ENCODE measurements around the gene BDNF. TPM values are rescaled to one million over a fixed set of nuclear protein-coding genes. Genes with fewer than 3 reads are reported as not detected.

Gene BDNF
- total RNA-seq, 2 donors from 2014 or later, result 0.33 TPM; not detected in 1

DNA sequence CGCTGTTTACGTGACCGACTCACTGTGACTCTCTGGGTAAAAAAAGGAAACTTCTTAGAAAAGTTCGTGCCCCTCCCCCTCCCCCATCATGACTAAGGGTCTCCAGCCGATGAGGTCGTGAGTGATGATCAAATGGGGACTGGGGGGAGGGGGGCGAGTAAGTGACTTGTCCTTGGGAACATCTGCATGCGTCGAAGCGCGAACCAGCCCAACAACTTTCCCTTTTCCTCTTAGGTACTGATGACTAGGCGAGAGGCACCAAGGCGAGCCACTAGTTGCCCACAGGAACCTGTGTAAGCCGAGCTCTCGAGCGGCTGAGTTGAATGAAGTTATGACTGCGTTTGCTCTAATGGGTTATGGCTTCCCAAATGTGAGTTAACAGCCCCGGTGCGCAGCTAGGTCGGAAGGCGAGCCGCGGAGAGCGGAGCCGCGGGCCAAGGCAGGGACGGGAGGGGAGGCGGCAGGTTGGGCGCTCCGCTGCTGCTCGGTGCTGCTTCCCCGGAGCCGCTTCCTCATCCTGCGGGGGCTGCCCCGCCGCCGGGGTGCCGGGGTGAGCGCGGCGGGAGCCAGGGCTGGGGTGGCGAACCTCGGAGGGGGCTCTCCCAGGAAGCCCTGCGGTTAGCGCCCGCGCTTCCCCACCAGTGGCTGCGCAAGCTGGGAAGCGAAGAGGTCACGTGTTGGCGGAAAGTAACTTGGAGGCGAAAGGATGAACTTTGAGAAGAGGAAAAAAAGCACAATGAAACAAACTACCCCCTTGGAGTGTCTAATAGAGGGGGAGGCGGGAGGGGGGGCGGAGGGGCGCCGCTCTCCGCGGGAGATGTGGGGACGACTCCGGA, 22.1 kb upstream of the BDNF start:
- H3K9me3 ChIP-seq (ENCODE audit: control insufficient read depth, low read length), result no peaks in the 10 kb centered on the region
- H3K27me3 ChIP-seq (ENCODE audit: control insufficient read depth, insufficient read depth, low read length, poor library complexity, severe bottlenecking), result peaks cover 96% of the 10 kb centered on the region
- H3K27ac ChIP-seq (ENCODE audit: low read depth, low read length), result no peak overlapping the region
- Mint-ChIP-seq H3K4me1 (peaks cover 12% of the 10 kb centered on the region), H3K27ac (no peak overlapping the region), H3K9me3 (no peaks in the 10 kb centered on the region), H3K27me3 (ENCODE audit: insufficient read depth) (peaks cover 97% of the 10 kb centered on the region), H3K4me3 (peak overlapping the region; percentile 57), H3K36me3 (ENCODE audit: low read depth) (no peaks in the 10 kb centered on the region)
- DNase-seq, result peak; percentile 81
- TF ChIP-seq, protein P1, sequence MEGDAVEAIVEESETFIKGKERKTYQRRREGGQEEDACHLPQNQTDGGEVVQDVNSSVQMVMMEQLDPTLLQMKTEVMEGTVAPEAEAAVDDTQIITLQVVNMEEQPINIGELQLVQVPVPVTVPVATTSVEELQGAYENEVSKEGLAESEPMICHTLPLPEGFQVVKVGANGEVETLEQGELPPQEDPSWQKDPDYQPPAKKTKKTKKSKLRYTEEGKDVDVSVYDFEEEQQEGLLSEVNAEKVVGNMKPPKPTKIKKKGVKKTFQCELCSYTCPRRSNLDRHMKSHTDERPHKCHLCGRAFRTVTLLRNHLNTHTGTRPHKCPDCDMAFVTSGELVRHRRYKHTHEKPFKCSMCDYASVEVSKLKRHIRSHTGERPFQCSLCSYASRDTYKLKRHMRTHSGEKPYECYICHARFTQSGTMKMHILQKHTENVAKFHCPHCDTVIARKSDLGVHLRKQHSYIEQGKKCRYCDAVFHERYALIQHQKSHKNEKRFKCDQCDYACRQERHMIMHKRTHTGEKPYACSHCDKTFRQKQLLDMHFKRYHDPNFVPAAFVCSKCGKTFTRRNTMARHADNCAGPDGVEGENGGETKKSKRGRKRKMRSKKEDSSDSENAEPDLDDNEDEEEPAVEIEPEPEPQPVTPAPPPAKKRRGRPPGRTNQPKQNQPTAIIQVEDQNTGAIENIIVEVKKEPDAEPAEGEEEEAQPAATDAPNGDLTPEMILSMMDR (conservative IDR thresholded peaks at IDR 0.05), result no peak
- H3K36me3 ChIP-seq (ENCODE audit: control insufficient read depth, insufficient read depth, low read length), result no peaks in the 10 kb centered on the region
- 0% methylated on average over 6 to 58 of the region's 60 CpGs for WGBS, 2 experiments (ENCODE audit: insufficient coverage in 1 of 2, insufficient read length in 1 of 2)
- peak overlapping the region; percentile 77 for H3K4me3 ChIP-seq (ENCODE audit: low read length)
- H3K9ac ChIP-seq (ENCODE audit: extremely low read depth, low read length, poor library complexity, severe bottlenecking), result no peak overlapping the region
- H3K4me1 ChIP-seq (ENCODE audit: control insufficient read depth, insufficient read depth, low read length), result peaks cover 4% of the 10 kb centered on the region

DNA sequence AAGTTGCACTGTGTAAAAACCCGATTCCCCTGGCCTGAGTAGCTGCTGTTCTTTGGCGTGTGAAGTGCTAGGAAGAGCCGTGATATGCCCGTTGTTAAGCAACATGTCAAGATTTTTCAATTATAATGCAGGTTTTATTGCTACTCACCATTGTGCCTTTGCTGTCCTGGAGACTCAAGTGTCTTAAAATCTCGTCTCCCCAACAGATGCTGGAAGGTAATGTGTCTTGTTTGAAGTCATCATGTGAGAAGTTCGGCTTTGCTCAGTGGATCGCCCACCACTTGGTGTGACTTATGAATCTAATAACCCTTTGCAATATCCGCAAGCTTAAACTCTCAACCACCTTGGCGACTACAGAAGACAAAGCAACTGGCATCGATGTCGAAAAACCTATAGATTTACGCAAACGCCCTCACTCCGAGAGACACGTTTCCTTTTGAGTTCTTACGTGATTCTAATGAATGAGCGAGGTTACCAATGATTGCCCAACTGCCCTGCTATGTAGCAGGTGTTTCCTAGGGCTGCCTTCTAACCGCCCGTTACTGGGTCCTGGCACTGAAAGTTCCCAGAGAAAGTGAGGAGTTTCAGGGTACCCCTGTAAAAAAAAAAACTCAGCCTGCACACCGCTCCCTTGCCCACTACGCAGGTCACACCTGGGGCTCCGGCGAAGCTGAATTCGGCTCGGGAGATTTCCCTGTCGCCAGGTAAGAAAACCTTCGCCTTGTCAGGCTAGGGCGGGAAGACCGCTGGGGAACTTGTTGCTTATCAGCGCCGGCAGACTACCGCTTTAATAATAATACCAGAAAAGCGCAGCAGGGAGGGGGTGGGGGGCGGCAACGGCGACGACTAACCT, 21.2 kb upstream of the BDNF start:
- H3K9me3 Mint-ChIP-seq, result no peaks in the 10 kb centered on the region
- TF ChIP-seq, protein P1 (conservative IDR thresholded peaks at IDR 0.05), result no peak
- no peaks in the 10 kb centered on the region for H3K36me3 Mint-ChIP-seq (ENCODE audit: low read depth)
- peaks cover 12% of the 10 kb centered on the region for H3K4me1 Mint-ChIP-seq
- DNase-seq, result no peak
- peak overlapping the region; percentile 77 for H3K4me3 ChIP-seq (ENCODE audit: low read length)
- no peaks in the 10 kb centered on the region for H3K36me3 ChIP-seq (ENCODE audit: control insufficient read depth, insufficient read depth, low read length)
- H3K27me3 Mint-ChIP-seq (ENCODE audit: insufficient read depth), result peaks cover 96% of the 10 kb centered on the region
- peaks cover 96% of the 10 kb centered on the region for H3K27me3 ChIP-seq (ENCODE audit: control insufficient read depth, insufficient read depth, low read length, poor library complexity, severe bottlenecking)
- no peak overlapping the region for H3K9ac ChIP-seq (ENCODE audit: extremely low read depth, low read length, poor library complexity, severe bottlenecking)
- 6 to 11% methylated on average over 23 to 37 of the region's 37 CpGs for WGBS, 2 experiments (ENCODE audit: insufficient coverage in 1 of 2, insufficient read length in 1 of 2)
- no peak overlapping the region for H3K27ac Mint-ChIP-seq
- H3K27ac ChIP-seq (ENCODE audit: low read depth, low read length), result no peak overlapping the region
- H3K9me3 ChIP-seq (ENCODE audit: control insufficient read depth, low read length), result no peaks in the 10 kb centered on the region
- peaks cover 4% of the 10 kb centered on the region for H3K4me1 ChIP-seq (ENCODE audit: control insufficient read depth, insufficient read depth, low read length)
- peak overlapping the region; percentile 57 for H3K4me3 Mint-ChIP-seq

DNA sequence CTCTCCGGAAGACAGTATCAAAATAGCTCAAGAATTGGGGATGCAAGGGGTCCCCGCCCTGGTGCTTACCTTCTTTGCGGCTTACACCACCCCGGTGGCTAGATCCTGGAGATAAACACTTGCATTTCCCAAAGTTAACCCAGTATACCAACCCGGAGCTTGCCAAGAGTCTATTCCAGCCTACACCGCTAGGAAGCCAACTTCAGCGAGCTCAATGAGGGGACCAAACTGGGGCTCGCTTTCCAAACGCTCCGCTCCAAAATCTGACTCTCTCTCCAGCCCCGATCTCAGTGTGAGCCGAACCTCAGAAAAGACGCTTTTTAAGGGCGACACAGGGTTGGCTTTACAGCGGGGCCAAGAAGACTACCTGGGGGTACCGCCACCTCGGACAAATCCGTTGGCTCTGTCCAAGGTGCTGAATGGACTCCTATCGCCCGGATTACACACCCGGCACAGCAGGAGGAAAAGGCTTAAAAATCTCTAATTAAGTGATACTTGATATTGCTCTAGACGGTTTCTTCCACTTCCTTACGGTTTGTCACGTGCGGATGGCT, 20.1 kb upstream of the BDNF start:
- Histone ChIP-seq H3K27me3 (ENCODE audit: control insufficient read depth, insufficient read depth, low read length, poor library complexity, severe bottlenecking) (peaks cover 93% of the 10 kb centered on the region), H3K27ac (ENCODE audit: low read depth, low read length) (no peak overlapping the region), H3K36me3 (ENCODE audit: control insufficient read depth, insufficient read depth, low read length) (no peaks in the 10 kb centered on the region), H3K9me3 (ENCODE audit: control insufficient read depth, low read length) (no peaks in the 10 kb centered on the region), H3K4me1 (ENCODE audit: control insufficient read depth, insufficient read depth, low read length) (peaks cover 4% of the 10 kb centered on the region), H3K9ac (ENCODE audit: extremely low read depth, low read length, poor library complexity, severe bottlenecking) (no peak overlapping the region), H3K4me3 (ENCODE audit: low read length) (no peak overlapping the region)
- peak; percentile 92 for DNase-seq
- H3K4me3 Mint-ChIP-seq, result peak overlapping the region; percentile 35
- H3K4me1 Mint-ChIP-seq, result peaks cover 12% of the 10 kb centered on the region
- WGBS, 2 experiments (ENCODE audit: insufficient coverage in 1 of 2, insufficient read length in 1 of 2), result 1 to 2% methylated on average over 17 to 25 of the region's 25 CpGs
- no peak overlapping the region for H3K27ac Mint-ChIP-seq
- H3K9me3 Mint-ChIP-seq, result no peaks in the 10 kb centered on the region
- TF ChIP-seq, protein P1 (conservative IDR thresholded peaks at IDR 0.05), result peak; percentile 81
- H3K27me3 Mint-ChIP-seq (ENCODE audit: insufficient read depth), result peaks cover 93% of the 10 kb centered on the region
- no peaks in the 10 kb centered on the region for H3K36me3 Mint-ChIP-seq (ENCODE audit: low read depth)
